Endothelial cell (in vitro differentiated cells): ENCODE measurements around the gene REPIN1. TPM values are rescaled to one million over a fixed set of nuclear protein-coding genes. Genes with fewer than 3 reads are reported as not detected.

Experiments used
- DNase-seq: peaks from one replicate; pipeline ENCODE4 v3.0.0; 2021; ENCODE audit warnings: low spot score
- H3K27ac Mint-ChIP-seq: one replicate; pipeline ENCODE4 v1.8.0; 2021; ENCODE audit warnings: mixed read lengths, inconsistent platforms; ENCODE audit not compliant: unreplicated experiment
- H3K27me3 Mint-ChIP-seq: one replicate; pipeline ENCODE4 v1.8.0; 2021; ENCODE audit warnings: mild to moderate bottlenecking, moderate library complexity, mixed read lengths, inconsistent platforms; ENCODE audit not compliant: unreplicated experiment
- H3K36me3 Mint-ChIP-seq: one replicate; pipeline ENCODE4 v1.8.0; 2021; ENCODE audit warnings: mild to moderate bottlenecking, low read depth, mixed read lengths, inconsistent platforms; ENCODE audit not compliant: unreplicated experiment
- H3K4me1 Mint-ChIP-seq: one replicate; pipeline ENCODE4 v1.8.0; 2021; ENCODE audit warnings: mild to moderate bottlenecking, mixed read lengths, inconsistent platforms; ENCODE audit not compliant: unreplicated experiment
- H3K4me3 Mint-ChIP-seq: one replicate; pipeline ENCODE4 v1.8.0; 2021; ENCODE audit warnings: mild to moderate bottlenecking, mixed read lengths, inconsistent platforms; ENCODE audit not compliant: unreplicated experiment
- H3K9me3 Mint-ChIP-seq: one replicate; pipeline ENCODE4 v1.8.0; 2021; ENCODE audit warnings: mixed read lengths, inconsistent platforms; ENCODE audit not compliant: unreplicated experiment
- total RNA-seq: library from RNA; stranded (reverse); fragmentation: NEBNext Ultra II Directional; extraction: Animal tissue kit (Norgen Biotek cat#: 25700); gene quantifications from one replicate; pipeline ENCODE4 v1.2.1, GENCODE V29; 2021; ENCODE audit not compliant: unreplicated experiment
- TF ChIP-seq, protein P1 (sequence below): fragments of 200-600 bp; sonication (generic); IDR thresholded peaks from one replicate; pipeline ENCODE4 v1.5.0; 2021; ENCODE audit warnings: antibody characterized with exemption; ENCODE audit not compliant: unreplicated experiment

Gene REPIN1
- total RNA-seq, 1 donor from 2014 or later, result 138 TPM

DNA sequence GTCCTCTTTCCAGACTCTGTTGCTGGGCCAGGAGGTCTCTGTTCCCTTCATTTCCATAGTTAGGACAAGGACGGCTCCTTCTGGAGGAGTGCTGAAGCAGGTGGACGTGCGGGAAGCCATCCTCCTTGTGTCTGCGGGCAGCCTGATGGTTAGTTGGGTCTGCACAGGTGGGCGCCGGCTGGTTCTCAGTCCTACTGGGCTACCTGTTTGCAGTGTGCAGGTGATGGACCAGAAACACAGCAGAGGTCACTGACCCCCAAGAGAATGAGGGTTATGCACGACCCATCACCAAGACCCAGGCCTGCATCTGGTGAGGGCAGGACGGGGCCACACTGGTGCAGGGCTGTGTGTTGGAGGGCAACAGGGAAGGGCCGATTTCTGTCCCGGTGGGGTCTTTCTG lies 35.0 kb upstream of the REPIN1 start:
- Mint-ChIP-seq H3K27ac (no peak overlapping the region), H3K36me3 (peaks cover 11% of the 10 kb centered on the region), H3K27me3 (peaks cover 6% of the 10 kb centered on the region), H3K4me3 (no peak overlapping the region), H3K9me3 (no peaks in the 10 kb centered on the region), H3K4me1 (peaks cover 5% of the 10 kb centered on the region)
- DNase-seq, result no peak
- TF ChIP-seq, protein P1, sequence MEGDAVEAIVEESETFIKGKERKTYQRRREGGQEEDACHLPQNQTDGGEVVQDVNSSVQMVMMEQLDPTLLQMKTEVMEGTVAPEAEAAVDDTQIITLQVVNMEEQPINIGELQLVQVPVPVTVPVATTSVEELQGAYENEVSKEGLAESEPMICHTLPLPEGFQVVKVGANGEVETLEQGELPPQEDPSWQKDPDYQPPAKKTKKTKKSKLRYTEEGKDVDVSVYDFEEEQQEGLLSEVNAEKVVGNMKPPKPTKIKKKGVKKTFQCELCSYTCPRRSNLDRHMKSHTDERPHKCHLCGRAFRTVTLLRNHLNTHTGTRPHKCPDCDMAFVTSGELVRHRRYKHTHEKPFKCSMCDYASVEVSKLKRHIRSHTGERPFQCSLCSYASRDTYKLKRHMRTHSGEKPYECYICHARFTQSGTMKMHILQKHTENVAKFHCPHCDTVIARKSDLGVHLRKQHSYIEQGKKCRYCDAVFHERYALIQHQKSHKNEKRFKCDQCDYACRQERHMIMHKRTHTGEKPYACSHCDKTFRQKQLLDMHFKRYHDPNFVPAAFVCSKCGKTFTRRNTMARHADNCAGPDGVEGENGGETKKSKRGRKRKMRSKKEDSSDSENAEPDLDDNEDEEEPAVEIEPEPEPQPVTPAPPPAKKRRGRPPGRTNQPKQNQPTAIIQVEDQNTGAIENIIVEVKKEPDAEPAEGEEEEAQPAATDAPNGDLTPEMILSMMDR, result no peak

DNA sequence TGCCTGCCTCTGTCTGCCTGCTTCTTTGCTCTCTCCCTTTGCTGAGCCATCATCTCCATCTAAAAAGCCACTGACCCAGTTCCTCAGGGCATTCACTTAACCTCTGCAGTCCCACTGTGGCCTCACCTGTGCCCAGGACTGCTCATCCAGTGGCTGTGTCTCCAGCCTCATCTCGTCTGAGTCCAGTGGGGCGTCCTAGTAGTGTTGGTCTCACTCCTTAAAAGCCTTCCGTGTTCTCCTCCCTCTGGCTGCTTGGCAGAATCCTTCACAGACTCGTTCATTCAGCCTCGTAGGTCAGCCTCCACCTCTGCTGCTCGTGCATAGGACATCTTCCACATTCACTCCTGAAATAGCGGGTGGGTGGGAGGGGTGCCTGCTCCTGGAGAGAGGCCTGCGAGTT lies 34.5 kb upstream of the REPIN1 start:
- TF ChIP-seq, protein P1, result no peak
- Mint-ChIP-seq H3K36me3 (peaks cover 7% of the 10 kb centered on the region), H3K9me3 (no peaks in the 10 kb centered on the region), H3K27me3 (peaks cover 6% of the 10 kb centered on the region), H3K4me3 (no peak overlapping the region), H3K27ac (no peak overlapping the region), H3K4me1 (peaks cover 3% of the 10 kb centered on the region)
- no peak for DNase-seq

GRCh38 chr7:150335108-150335773 lies 33.4 kb upstream of the REPIN1 start:
- Mint-ChIP-seq H3K27me3 (peaks cover 6% of the 10 kb centered on the region), H3K27ac (no peak overlapping the region), H3K4me1 (peaks cover 6% of the 10 kb centered on the region), H3K9me3 (no peaks in the 10 kb centered on the region), H3K36me3 (peaks cover 6% of the 10 kb centered on the region), H3K4me3 (no peak overlapping the region)
- TF ChIP-seq, protein P1, result no peak
- no peak for DNase-seq

- Mint-ChIP-seq H3K4me1 (peaks cover 6% of the 10 kb centered on the region), H3K9me3 (no peaks in the 10 kb centered on the region)
Measured at GRCh38 chr7:150335774-150336112, 32.9 kb upstream of the REPIN1 start.

DNA sequence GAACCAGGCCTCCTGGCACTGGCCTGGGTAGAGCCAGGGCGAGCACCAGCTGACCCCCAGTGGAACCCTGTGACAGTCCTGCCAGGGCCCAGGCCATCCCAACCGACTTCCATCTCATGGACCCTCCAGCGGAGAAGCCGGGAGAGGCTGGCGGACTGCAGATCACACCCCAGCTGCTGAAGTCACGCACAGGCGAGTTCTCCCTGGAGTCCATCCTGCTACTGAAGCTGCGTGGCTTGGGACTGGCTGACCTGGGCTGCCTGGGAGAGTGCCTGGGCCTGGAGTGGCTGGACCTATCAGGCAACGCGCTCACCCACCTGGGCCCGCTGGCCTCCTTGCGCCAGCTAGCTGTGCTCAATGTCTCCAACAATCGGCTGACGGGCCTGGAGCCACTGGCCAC lies 31.9 kb upstream of the REPIN1 start:
- no peaks in the 10 kb centered on the region for H3K36me3 Mint-ChIP-seq
- peaks cover 6% of the 10 kb centered on the region for H3K4me1 Mint-ChIP-seq
- TF ChIP-seq, protein P1, result no peak
- peaks cover 7% of the 10 kb centered on the region for H3K27me3 Mint-ChIP-seq
- DNase-seq, result no peak
- no peak overlapping the region for H3K4me3 Mint-ChIP-seq
- H3K9me3 Mint-ChIP-seq, result no peaks in the 10 kb centered on the region
- H3K27ac Mint-ChIP-seq, result no peak overlapping the region

More at GRCh38 chr7:150335774-150336112, 32.9 kb upstream of the REPIN1 start:
- H3K36me3 Mint-ChIP-seq, result peaks cover 6% of the 10 kb centered on the region
- H3K27me3 Mint-ChIP-seq, result peaks cover 6% of the 10 kb centered on the region
- TF ChIP-seq, protein P1, result no peak
- no peak for DNase-seq
- no peak overlapping the region for H3K4me3 Mint-ChIP-seq
- no peak overlapping the region for H3K27ac Mint-ChIP-seq
